ENCODE measurements around the gene GYPC.
"Not testable (repeated sequence)": the region's sequence is repeated elsewhere in the genome, so short reads cannot be mapped to it uniquely, and the experiment has no call there.

The GYPC gene

DNA sequence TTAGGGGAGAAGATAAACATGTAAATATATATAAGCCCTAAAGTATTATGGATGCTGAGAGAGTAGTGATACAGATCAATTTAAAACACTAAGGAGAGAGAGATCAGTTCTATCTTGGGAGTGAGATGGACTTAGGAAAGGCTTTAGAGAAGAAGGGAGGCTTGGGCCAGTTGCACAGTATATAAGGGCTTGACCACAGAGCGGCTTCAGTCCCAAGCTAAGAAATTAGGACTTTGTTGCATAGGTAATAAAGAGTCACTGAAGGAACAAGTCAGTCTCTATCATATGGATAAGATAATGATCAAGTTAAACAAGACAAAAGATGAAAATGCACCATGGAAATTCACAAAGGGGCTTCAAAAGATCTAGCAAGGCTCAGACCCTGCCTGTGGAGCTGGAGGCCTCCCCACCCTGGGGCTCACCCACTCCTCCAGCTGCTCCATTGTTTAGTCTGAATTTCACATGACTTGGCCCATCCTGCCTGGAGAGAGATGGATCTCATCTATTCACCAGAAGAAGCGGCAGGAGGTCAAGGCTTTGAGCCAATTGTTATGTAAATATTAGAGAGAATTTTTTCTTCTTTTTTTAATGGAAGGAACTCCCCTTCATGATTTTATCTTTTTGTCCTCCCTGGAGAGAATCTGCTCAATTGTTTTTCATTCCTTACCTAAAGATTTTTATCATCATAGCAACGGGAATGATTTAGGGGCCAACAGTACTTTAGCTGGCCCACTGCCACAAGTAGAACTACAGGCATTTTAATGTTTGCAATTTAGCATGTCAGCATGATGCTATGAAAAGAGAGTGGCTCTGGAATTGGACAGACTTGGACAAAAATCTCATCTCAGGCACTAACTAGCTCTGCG, 44.0 kb downstream of the GYPC start:
- peak; percentile 61 for DNase-seq (ENCODE audit: low spot score)

DNA sequence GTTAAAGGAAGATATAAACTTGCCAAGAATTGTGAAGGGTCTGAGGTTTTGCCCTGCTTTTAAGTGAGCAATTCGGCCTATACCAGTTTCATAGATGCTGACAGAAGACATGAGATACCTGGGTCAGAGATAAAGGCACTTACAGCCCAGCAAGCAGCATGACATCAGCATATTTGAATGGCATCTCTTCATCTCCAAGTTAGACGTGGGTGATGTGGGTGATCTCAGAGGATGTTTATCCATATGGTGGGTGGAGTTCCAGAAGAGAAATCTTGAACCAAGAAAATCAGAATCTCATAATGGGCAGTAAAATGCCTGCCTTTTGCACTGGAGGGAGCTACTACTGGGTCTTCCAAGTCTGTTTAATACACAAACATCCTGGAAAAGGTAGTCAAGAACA, 44.7 kb downstream of the GYPC start:
- DNase-seq (ENCODE audit: low spot score) = peak; percentile 28

DNA sequence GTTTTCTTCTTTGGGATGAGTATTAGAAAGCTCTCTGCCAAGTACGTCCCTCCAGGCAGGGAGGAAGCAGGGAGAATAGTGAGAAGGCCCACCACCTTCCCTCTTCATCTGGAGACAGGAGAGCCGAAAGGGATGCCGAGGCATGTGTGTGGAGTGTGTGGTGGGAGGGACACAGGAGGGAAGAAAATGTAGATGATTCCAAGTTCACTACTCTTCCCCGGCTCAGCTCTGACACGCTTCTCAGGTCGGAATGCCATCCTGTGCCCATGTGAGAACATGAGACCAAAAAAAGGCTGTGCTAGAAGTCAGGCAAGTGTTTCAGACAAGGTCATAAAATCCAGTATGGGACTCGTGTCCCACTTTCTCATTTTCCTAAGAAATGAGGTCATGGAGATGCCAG, 47.4 kb downstream of the GYPC start:
- no peak for DNase-seq (ENCODE audit: low spot score)

DNA sequence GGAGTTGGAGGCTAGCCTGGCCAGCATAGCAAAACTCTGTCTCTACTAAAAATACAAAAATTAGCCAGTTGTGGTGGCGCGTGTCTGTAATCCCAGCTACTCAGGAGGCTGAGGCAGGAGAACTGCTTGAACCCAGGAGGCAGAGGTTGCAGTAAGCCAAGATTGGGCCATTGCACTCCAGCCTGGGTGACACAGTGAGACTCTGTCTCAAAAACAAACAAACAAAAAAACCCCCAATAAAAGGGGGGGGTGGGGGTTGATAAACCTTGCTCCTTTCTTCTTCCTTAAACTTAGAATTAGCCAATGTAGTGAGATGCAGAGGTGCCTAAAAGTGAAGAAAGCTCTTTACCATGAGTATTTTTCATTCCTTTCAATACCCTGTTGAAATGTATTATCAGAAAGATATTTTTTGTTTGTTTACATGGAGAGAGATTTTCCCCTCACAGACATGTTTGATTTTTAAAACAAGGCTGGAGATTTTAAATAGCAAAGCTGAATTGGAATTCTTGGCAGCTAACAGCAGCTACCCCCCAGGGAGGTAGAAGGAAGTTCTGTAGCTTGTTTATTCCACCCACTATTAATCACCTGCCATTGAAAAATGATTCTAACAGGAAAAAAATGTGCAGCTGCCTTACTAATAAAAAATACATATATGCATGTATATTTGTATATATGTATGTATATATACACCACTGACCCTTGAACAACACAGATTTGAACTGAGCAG, 48.6 kb downstream of the GYPC start:
- no peak for DNase-seq (ENCODE audit: low spot score)

DNA sequence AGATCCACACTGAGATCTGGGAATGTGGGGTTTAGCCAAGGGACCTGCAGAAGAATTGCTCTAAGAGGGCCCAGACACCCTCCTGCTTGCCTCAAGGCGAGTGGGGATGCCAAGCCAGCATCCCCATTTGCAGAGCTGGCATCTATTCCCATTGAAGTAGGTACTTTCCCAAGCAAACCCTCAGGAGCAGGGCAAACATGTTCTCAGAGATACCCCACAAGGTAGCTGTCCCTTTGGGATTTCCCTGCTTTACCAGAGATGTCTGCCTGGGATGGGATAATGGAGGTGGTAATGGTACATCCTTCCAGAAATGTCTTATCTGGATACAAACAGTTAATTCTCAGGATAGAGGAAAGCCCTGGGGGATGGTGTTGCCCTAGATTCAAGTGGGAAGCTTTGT, 51.2 kb downstream of the GYPC start:
- no peak for DNase-seq (ENCODE audit: low spot score)

DNA sequence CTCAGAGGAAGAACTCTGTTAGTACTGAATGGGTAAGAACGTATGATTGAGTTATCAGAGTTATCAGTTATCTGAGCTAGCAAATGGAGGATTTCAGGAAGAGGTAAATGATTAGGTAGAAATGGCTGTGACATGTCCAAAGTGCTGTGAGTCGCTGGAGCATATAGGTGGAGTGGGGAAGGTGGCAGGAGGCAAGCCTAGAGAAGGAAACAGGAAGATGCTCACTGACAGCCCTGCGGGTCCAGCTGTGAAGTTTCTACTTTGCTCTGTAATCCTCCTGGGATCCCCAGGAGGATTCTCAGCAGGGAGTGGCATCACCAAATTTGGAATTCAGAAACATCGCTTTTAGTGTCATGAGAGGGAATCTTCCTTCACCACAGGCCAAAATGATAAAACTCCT, 52.0 kb downstream of the GYPC start:
- no peak for DNase-seq (ENCODE audit: low spot score)

DNA sequence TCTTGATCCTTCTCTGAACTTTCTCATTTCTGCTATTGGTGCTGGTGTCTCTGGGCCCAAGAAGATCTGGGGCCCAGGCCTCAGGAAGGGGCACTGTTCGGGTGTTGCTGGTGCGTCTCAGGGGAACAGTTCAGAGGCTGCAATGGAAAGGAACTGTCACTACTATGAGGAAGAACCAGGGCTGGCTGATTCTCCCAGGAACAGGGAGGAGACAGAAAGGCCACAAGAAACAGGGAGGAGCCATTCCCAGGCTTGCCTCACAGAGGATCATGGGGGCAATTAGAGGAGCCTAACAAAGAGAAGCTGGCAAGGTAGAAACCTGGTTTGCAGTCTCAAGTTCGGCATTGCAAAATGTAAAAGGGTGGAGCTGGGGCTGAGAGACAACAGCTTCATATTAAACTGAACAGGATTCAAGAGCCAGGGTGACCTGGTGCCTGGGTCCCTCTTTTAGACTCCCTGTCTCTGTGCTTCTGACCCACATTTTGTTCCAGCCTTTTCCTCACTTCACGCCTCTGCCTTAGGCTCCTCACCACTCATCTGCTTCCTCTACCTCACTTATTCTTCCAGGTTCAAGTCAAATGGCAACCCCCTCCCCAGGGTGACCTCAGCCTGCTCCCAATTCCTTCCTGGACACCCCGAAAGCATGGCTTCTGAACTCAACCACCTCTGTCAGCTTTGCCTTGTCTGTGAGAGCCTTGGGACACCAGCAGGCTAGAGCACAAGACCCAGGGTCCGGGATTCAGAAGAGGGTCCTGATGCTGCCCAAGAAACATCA, 58.4 kb downstream of the GYPC start:
- no peak for DNase-seq (ENCODE audit: low spot score)

DNA sequence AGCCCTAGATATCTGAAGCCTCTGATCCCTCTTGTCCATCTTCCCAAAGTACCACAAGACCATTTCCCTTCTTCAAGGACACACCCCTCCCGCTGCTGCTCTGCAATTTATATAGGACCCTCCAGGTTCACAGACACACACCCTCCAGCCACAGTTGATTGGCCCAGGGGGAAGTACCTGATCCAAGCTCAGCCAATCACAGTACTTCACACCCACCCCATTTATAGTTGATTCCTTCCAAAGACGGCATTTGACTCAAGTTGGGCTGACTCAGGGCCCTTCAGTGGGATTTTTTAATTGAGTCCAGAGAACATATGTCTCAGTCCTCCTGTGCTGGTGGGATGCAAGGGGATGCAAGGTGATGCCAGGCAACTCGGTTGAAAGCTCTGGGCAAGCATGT, 59.2 kb downstream of the GYPC start:
- no peak for DNase-seq (ENCODE audit: low spot score)

DNA sequence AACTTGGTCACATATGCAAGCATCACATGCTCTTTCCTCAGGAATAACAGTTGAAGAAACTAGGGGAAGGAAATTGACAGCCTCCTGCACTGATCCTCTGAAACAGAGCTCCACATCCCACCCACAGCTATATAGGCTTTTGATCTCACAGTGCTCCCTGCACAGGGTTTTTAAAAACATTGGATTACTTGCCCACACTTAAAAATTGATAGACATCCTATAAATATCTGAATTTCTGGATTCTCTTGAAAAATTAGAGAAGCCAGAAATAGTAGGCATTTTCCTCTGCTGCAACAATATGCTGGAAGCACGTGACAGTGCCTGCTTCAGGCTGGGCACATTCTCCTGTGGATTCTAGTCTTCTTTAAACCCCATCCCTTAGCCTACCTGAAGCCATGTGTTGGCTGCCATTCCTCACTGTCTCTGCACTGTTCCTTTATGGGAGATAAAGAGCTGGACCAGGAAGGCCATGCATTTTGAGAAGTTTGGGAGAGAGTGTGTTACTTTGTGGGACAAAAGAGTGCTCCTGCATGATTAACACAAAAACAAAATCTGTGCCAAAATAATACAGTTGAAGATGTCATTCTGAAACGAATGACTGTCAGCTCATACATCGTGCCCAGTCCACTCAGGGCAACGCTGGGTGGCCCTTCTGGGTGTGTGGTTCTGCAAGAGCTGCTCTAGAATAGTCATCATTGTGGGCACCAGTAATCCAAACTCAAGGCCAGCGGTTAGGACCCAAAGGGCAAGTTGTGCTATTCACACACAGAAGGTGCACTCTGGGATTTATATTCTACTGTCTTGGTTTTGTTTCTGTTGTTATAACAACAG, 59.8 kb downstream of the GYPC start:
- no peak for DNase-seq (ENCODE audit: low spot score)

DNA sequence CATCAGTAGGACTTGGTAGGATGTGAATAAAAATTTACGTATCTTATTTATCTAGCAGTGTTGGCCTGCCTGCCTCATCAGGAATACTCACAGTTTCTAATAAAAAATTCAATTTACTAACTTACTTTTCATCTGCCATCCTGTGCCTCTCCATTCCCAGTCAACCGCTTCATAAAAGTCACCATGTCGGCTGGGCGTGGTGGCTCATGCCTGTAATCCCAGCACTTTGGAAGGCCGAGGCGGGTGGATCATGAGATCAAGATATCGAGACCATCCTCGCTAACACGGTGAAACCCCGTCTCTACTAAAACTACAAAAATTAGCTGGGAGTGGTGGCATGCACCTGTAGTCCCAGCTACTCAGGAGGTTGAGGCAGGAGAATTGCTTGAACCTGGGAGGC, 61.3 kb downstream of the GYPC start:
- not testable (repeated sequence) for DNase-seq (ENCODE audit: low spot score)

DNA sequence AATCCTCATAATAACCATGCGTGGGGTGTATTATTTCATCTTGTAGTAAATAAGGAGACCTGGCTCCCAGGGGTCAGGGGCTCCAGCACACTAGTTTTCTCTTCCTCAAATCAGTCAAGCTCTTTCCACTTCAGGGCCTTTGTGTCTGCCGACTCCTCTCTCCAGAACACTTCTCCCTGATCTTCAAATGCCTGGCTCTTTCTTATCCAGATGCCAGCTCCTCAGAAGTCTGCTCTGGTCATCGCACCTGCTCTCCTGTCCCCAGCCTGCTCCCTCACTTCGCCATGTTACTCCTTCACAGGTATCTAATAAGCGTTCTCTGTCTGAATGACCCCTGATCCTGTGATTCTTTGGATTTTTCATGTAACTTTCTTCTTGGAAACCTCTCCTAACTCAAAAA, 62.0 kb downstream of the GYPC start:
- DNase-seq (ENCODE audit: low spot score) = no peak

DNA sequence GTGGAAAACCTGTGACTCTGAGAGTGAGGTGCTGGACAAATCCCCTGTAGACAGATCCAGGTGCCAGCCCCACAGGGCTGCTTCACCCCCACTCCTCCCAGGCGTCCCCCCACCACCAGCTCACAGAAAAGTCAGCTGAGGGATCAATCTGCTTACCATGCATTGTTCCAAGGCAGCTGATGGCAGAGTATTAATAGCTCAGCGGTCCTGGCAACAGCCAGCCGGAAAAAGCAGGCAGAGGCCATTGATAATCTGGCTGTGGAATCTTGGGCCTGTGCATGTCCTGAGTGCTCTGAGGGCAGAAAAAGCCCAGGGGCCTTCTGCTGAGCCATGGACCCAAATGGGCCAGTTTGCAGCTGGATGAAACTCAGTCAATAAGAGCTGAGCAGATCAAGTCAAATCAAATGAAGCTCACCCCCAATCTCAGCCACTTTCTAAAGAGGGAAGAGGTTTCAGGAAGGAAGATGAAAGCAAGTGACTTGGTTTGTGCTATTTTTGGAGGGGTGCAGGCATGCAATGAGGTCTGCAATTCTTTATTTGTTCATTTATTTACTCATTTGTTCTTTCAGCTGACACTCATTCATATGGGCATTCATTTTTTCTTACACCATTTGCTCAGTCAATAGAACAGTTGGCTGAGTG, 63.4 kb downstream of the GYPC start:
- no peak for DNase-seq (ENCODE audit: low spot score)

DNA sequence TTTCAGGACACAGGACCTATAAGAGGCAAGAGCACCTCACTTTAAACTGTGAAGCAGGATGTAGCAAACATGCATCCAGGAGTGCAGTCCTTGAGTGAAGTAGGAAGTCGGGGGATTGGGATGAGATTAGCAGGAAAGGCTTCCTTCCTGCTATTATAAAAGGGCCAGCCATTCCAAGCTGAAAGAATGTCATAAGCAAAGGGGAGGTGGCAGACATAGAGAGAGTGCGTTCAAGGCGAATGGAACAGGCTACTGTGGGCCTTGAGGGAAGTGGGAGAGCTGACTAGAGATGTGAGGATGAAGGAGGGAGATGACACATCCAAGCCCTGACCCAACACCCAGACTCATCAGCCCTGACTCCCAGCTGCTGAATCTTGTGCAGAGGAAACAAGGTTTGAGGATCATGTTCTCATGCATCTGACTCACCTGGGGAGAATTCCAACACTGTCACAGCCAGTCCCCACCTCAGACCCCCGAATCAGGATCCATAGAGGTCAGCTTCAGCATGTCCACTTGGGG, 63.9 kb downstream of the GYPC start:
- DNase-seq (ENCODE audit: low spot score) = no peak

DNA sequence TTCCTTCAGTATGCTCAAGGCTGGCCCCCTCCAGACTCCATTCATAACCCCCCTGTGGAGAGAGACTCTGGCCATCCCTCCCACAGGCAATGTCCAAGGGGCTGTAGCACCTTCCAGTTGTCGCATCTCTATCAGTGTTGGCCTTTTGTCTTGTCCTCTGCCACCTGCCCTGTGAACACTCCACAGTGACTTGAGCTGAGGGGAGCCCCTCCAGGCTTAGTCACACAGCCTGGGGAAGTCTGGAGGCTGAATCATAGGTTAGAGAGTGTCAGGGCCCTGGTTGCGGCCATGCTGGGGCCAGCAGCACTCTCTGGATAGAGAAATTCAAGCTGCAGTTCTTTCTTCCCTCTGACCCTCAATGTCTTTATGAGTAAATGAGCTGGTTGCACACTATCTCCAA, 64.7 kb downstream of the GYPC start:
- DNase-seq (ENCODE audit: low spot score) = no peak

DNA sequence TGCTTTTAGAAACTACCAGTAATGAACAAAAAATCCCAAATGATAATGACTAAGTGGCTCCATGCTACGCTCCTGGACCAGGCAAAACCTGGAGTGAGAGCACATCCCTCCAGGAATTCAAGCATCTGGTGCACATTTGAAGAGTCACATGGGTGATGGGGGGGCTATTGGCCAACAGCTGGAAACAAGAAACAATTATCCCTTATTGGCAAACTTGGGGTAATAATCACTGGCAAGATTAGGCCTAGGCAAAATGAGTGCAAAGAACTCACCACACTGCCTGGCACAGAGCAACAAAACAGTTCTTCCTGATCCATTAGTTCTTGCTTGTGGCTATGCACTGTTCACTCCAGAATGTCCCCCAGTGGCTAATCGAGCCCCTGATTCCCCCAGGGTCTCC, 66.1 kb downstream of the GYPC start:
- DNase-seq (ENCODE audit: low spot score) = no peak

DNA sequence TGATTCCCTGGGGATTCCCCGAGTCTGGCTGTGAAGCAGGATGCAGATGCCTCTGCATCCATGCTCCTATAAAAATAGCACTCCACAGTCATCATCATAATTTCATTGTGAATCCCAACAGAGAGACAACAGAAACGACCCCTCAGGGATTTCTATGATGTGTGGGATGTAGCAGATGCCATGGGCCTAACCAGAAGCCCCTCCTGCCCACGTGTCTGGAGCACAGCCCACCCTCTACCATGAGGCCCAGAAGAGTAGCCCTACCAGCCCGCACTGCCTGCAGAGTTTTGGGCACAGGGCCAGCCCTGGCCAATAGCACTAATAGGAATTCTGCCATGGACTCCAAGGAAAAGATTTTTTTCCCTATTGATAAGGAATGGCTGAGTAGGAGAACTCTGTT, 66.6 kb downstream of the GYPC start:
- no peak for DNase-seq (ENCODE audit: low spot score)

DNA sequence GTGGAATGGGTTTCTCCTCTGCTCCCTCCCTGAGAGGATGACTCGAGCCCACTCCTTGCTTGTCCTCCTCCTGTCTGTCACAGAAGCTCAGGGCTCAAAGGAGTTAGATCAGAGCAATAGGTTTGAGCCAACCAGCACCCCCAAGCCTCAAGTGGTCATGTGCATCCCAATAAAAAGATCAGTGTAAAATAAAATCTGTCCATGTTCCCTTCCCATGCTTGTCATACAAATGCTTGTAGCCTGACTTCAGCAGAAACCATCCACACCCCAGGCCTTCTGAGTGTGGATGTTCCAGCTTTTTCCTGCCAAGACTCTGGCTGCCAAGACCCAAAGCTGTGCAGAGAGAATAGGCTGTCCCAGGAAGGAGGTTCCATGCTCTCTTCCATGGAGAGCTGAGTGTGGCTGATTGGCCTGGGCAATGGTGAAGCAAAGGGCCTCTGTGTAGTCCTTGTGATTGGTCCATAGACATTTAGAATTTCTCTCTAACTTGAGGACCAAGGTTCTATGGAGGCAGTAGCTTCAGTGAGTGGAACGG, 67.4 kb downstream of the GYPC start:
- DNase-seq (ENCODE audit: low spot score) = no peak

DNA sequence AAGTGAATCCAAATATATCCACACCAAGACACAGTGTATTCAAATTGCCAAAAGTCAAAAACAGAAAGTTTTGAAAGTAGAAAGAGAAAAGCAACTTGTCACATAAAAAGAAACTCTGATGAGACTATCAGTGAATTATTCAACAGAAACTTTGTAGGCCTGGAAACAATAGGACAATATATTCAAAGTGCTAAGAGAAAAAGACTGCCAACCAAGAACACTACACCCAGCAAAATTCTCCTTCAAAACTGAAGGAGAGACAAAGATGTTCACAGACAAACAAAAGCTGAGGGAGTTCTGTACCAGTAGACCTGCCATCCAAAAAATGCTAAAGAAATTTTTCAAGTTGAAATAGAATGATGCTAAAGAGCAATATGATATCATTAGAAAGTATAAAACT, 69.6 kb downstream of the GYPC start:
- DNase-seq (ENCODE audit: low spot score) = no peak

DNA sequence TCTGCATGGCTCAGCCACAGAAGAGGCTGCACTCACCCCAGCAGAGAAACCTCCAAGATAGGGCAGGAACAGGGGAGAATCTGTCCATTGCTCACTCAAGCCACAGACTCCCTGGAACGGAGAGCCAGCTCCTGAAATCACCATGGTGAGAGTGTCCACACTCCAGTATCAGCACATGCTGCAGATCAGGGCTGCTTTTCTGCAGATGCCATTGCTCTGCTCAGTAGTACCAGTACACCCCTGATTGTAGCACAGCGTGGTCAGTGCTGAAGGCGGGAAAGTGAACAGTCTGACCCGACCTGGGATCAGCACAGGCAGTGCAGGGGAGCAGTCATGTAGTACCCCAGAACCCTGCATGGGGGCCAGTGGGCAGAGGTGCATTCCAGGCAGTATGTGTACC, 73.9 kb downstream of the GYPC start:
- no peak for DNase-seq (ENCODE audit: low spot score)

DNA sequence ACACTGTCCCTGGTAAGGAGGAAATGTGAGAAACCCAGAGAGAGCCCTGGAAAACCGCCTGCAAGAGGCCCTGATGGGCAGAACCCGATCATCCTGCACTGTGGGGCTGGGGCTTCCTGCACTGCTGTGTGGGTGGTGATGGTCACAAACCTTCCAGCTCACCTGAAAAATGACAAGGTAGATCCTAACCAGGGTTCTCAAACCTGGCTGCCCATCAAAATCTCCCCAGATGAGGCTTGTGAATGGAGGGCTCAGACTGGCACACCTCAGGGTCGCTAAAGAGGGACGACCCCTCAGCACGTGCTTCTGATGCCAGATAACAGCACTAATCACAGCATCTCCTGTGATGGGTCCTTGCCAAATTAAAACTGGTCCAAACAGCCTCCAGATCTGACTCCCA, 74.7 kb downstream of the GYPC start:
- DNase-seq (ENCODE audit: low spot score) = no peak

DNA sequence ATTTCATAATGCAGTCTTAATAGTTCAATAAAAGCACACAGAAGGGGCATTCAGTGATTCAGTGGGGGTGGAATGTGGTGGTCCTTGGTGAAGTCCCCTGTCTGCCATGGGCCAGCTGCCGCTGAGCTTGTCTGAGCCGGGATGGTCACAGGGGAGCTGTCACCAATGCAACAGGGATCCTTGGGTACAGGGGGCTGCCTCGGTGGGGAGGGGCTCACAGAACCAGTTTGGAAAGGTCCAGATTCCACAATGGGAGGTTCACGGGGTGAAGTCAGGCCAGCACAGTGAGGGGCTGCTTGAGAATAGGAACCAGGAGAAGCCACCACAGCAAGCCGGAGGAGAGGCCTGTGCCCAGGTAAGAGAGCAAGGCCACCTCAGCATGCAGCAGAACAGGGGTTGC, 75.4 kb downstream of the GYPC start:
- DNase-seq (ENCODE audit: low spot score) = no peak

All from left forelimb (tissue), 1 donor.